Activated CD4-positive, CD25-positive, alpha-beta regulatory T cell treated with anti-CD3 and anti-CD28 coated beads, Interleukin-2, amount 50 U/mL, for 24 hours (primary cell): ENCODE measurements around the gene ARPC2.
A peak's percentile ranks its signal among the peaks of the same experiment; 100 is the strongest.

Experiments
- ATAC-seq, 2 donors: fragments of 150-1000 bp; cut with Tn5 transposase; one replicate each; pipeline ENCODE4 v1.10.0; 2021; ENCODE audit warnings: mild to moderate bottlenecking in 1 of 2, moderate library complexity in 1 of 2

Gene ARPC2

GRCh38 chr2:218217360-218218267, 625 bp downstream of the ARPC2 start:
- ATAC-seq, result peak; percentile 59 to 71

- peak; percentile 39 to 50 for ATAC-seq
Measured at GRCh38 chr2:218218268-218219185, 1.5 kb downstream of the ARPC2 start.

GRCh38 chr2:218219934-218220333, 2.9 kb downstream of the ARPC2 start:
- ATAC-seq, result no peak

GRCh38 chr2:218221000-218221399, 4.0 kb downstream of the ARPC2 start:
- no peak for ATAC-seq

GRCh38 chr2:218223046-218223445, 6.1 kb downstream of the ARPC2 start:
- peak; percentile 72 to 74 for ATAC-seq

- ATAC-seq, result no peak
Measured at GRCh38 chr2:218224186-218224585, 7.2 kb downstream of the ARPC2 start.

- no peak for ATAC-seq
Measured at GRCh38 chr2:218226903-218227302, 9.9 kb downstream of the ARPC2 start.

GRCh38 chr2:218228366-218229090, 11.5 kb downstream of the ARPC2 start:
- no peak for ATAC-seq

GRCh38 chr2:218229239-218229638, 12.2 kb downstream of the ARPC2 start:
- peak; percentile 85 to 90 for ATAC-seq

GRCh38 chr2:218229851-218230250, 12.9 kb downstream of the ARPC2 start:
- ATAC-seq, result peak; percentile 8 to 42

GRCh38 chr2:218230882-218231281, 13.9 kb downstream of the ARPC2 start:
- peak; percentile 55 to 66 for ATAC-seq

- ATAC-seq, result no peak
Measured at GRCh38 chr2:218233543-218233942, 16.6 kb downstream of the ARPC2 start.

GRCh38 chr2:218234521-218234920, 17.5 kb downstream of the ARPC2 start:
- ATAC-seq, result no peak

- no peak for ATAC-seq
Measured at GRCh38 chr2:218235017-218235416, 18.0 kb downstream of the ARPC2 start.

- no peak for ATAC-seq
Measured at GRCh38 chr2:218236829-218237228, 19.8 kb downstream of the ARPC2 start.

- ATAC-seq, result no peak
Measured at GRCh38 chr2:218238887-218239286, 21.9 kb downstream of the ARPC2 start.

- ATAC-seq, result no peak
Measured at GRCh38 chr2:218244204-218244603, 27.2 kb downstream of the ARPC2 start.

- no peak for ATAC-seq
Measured at GRCh38 chr2:218244665-218245064, 27.7 kb downstream of the ARPC2 start.

GRCh38 chr2:218245214-218245613, 28.2 kb downstream of the ARPC2 start:
- no peak for ATAC-seq

- no peak for ATAC-seq
Measured at GRCh38 chr2:218249691-218250090, 32.7 kb downstream of the ARPC2 start.

GRCh38 chr2:218252509-218253231, 35.7 kb downstream of the ARPC2 start:
- no peak for ATAC-seq

GRCh38 chr2:218253232-218253625, 36.2 kb downstream of the ARPC2 start:
- ATAC-seq, result no peak
